Activated T-cell treated with anti-CD3 and anti-CD28 coated beads for 48 hours (primary cell): Measurements from ENCODE around the gene C3orf18.
A peak's percentile ranks its signal among the peaks of the same experiment; 100 is the strongest.

Experiments used
- DNase-seq: peaks from one replicate; pipeline ENCODE4 v3.0.0-alpha.2; 2020; ENCODE audit warnings: low read depth

The C3orf18 gene

GRCh38 chr3:50551054-50551659 is 16.4 kb downstream of the C3orf18 start:
- DNase-seq = no peak

- peak; percentile 54 for DNase-seq
Measured at GRCh38 chr3:50550079-50550736, 17.3 kb downstream of the C3orf18 start.

- no peak for DNase-seq
Measured at GRCh38 chr3:50549226-50549625, 18.3 kb downstream of the C3orf18 start.

GRCh38 chr3:50545781-50546180 is 21.8 kb downstream of the C3orf18 start:
- DNase-seq = no peak

GRCh38 chr3:50542177-50543034 is 25.1 kb downstream of the C3orf18 start:
- DNase-seq = peak; percentile 49

- no peak for DNase-seq
Measured at GRCh38 chr3:50539356-50540286, 27.9 kb downstream of the C3orf18 start.

GRCh38 chr3:50537421-50538129 is 30.0 kb downstream of the C3orf18 start:
- no peak for DNase-seq

- DNase-seq = no peak
Measured at GRCh38 chr3:50536471-50537180, 30.9 kb downstream of the C3orf18 start.

- no peak for DNase-seq
Measured at GRCh38 chr3:50534681-50535330, 32.7 kb downstream of the C3orf18 start.

- DNase-seq = no peak
Measured at GRCh38 chr3:50533807-50534461, 33.6 kb downstream of the C3orf18 start.

- DNase-seq = no peak
Measured at GRCh38 chr3:50533316-50533715, 34.2 kb downstream of the C3orf18 start.

- DNase-seq = no peak
Measured at GRCh38 chr3:50532062-50532705, 35.4 kb downstream of the C3orf18 start.

GRCh38 chr3:50531201-50531600 is 36.3 kb downstream of the C3orf18 start:
- DNase-seq = no peak

GRCh38 chr3:50530001-50530970 is 37.3 kb downstream of the C3orf18 start:
- no peak for DNase-seq

GRCh38 chr3:50525987-50526386 is 41.6 kb downstream of the C3orf18 start:
- peak; percentile 66 for DNase-seq

- DNase-seq = no peak
Measured at GRCh38 chr3:50525191-50525910, 42.2 kb downstream of the C3orf18 start.

- DNase-seq = no peak
Measured at GRCh38 chr3:50524746-50525145, 42.8 kb downstream of the C3orf18 start.
